ENCODE results near the gene OR10R2. TPM values are rescaled to one million over a fixed set of nuclear protein-coding genes. Genes with fewer than 3 reads are reported as not detected.
"Not testable (repeated sequence)": the region's sequence is repeated elsewhere in the genome, so short reads cannot be mapped to it uniquely, and the experiment has no call there.

OR10R2 gene
- total RNA-seq, result not detected

- DNase-seq (ENCODE audit: low spot score in 2 of 2) (no peak), FAIRE-seq (no peak)
These were observed at the start of gene OR10R2 for GRCh38 chr1:158471920-158472319. Gene OR10R2, plus strand, starts transcription at chr1:158472220. Its CDS starts 106 bp downstream, at chr1:158472326.

- DNase-seq (ENCODE audit: low spot score in 2 of 2), result no peak
- no peak for FAIRE-seq
These were observed 47.0 kb upstream of the OR10R2 start for GRCh38 chr1:158425027-158425426.

GRCh38 chr1:158426137-158426536 is 45.9 kb upstream of the OR10R2 start, which contains the start of gene OR10K2:
Gene OR10K2, minus strand, starts transcription at chr1:158426237. Its CDS starts 5,371 bp downstream, at chr1:158420866.
- FAIRE-seq (no peak), DNase-seq (ENCODE audit: low spot score in 2 of 2) (no peak)

- FAIRE-seq; DNase-seq (ENCODE audit: low spot score in 2 of 2): not testable (repeated sequence)
These were observed 41.9 kb upstream of the OR10R2 start for GRCh38 chr1:158430163-158430562.

- DNase-seq (ENCODE audit: low spot score in 2 of 2), result no peak
- no peak for FAIRE-seq
These were observed 37.3 kb upstream of the OR10R2 start for GRCh38 chr1:158434741-158435140.

- DNase-seq (ENCODE audit: low spot score in 2 of 2), result no peak
- FAIRE-seq, result no peak
These were observed 26.6 kb upstream of the OR10R2 start for GRCh38 chr1:158445376-158445775.

- DNase-seq (ENCODE audit: low spot score in 2 of 2) (no peak), FAIRE-seq (no peak)
These were observed 17.5 kb upstream of the OR10R2 start for GRCh38 chr1:158454537-158454936.

GRCh38 chr1:158457246-158457645 is 14.8 kb upstream of the OR10R2 start:
- DNase-seq (ENCODE audit: low spot score in 2 of 2), result no peak
- FAIRE-seq, result no peak

GRCh38 chr1:158458263-158458662 is 13.8 kb upstream of the OR10R2 start:
- FAIRE-seq, result no peak

GRCh38 chr1:158461534-158461933 is 10.5 kb upstream of the OR10R2 start, which contains the start of gene OR10K1:
Gene OR10K1, plus strand, starts transcription at chr1:158461834. Its CDS starts 3,728 bp downstream, at chr1:158465562.
- no peak for FAIRE-seq

More at GRCh38 chr1:158458263-158458662, 13.8 kb upstream of the OR10R2 start:
- no peak for DNase-seq (ENCODE audit: low spot score in 2 of 2)

GRCh38 chr1:158485455-158485854 is 13.4 kb downstream of the OR10R2 start:
- DNase-seq (ENCODE audit: low spot score in 2 of 2), result no peak
- no peak for FAIRE-seq

More at GRCh38 chr1:158461534-158461933, 10.5 kb upstream of the OR10R2 start, which contains the start of gene OR10K1:
- DNase-seq (ENCODE audit: low spot score in 2 of 2), result no peak

- FAIRE-seq (no peak), DNase-seq (ENCODE audit: low spot score in 2 of 2) (no peak)
These were observed 19.3 kb downstream of the OR10R2 start for GRCh38 chr1:158491316-158491715.

GRCh38 chr1:158493054-158493453 is 21.0 kb downstream of the OR10R2 start:
- DNase-seq (ENCODE audit: low spot score in 2 of 2), result no peak
- no peak for FAIRE-seq

GRCh38 chr1:158494796-158495195 is 22.8 kb downstream of the OR10R2 start:
- DNase-seq (ENCODE audit: low spot score in 2 of 2) (no peak), FAIRE-seq (no peak)

GRCh38 chr1:158496374-158496773 is 24.4 kb downstream of the OR10R2 start:
- FAIRE-seq (peak; percentile 80), DNase-seq (ENCODE audit: low spot score in 2 of 2) (no peak)

GRCh38 chr1:158506369-158506987 is 34.5 kb downstream of the OR10R2 start:
- FAIRE-seq (no peak), DNase-seq (ENCODE audit: low spot score in 2 of 2) (no peak)

- no peak for FAIRE-seq
- no peak for DNase-seq (ENCODE audit: low spot score in 2 of 2)
These were observed 35.5 kb downstream of the OR10R2 start for GRCh38 chr1:158507511-158507910.

GRCh38 chr1:158509471-158510156 is 37.6 kb downstream of the OR10R2 start:
- DNase-seq (ENCODE audit: low spot score in 2 of 2) (no peak), FAIRE-seq (no peak)

- FAIRE-seq (peak; percentile 81), DNase-seq (ENCODE audit: low spot score in 2 of 2) (no peak)
These were observed 44.9 kb downstream of the OR10R2 start for GRCh38 chr1:158516966-158517365.

- no peak for DNase-seq (ENCODE audit: low spot score in 2 of 2)
- FAIRE-seq, result no peak
These were observed 48.0 kb downstream of the OR10R2 start for GRCh38 chr1:158520021-158520420.

GRCh38 chr1:158520955-158521665 is 49.1 kb downstream of the OR10R2 start:
- DNase-seq (ENCODE audit: low spot score in 2 of 2), result no peak
- FAIRE-seq, result no peak

Measured in frontal cortex (tissue), 4 donors.